ENCODE data around the gene LEPROT.
A peak's percentile ranks its signal among the peaks of the same experiment; 100 is the strongest.

The LEPROT gene

GRCh38 chr1:65478379-65479026 is 58.0 kb downstream of the LEPROT start:
- POLR2A ChIA-PET = no interaction called here
- H3K4me3 ChIP-seq (ENCODE audit: low read depth, low read length) = no peak overlapping the region
- CTCF ChIA-PET = interaction anchor here (1.4 to 2.6 kb wide), 2 partner anchors 19 to 209 kb away, joined by 7 to 13 read pairs; no protein-coding TSS in a partner anchor
- DNase-seq (ENCODE audit: low read depth, low spot score) = peak; percentile 51
- TF ChIP-seq CTCF (IDR thresholded peaks at IDR 0.05; ENCODE audit: insufficient read depth, low read length, missing control alignments) = no peak

- TF ChIP-seq CTCF (IDR thresholded peaks at IDR 0.05; ENCODE audit: insufficient read depth, low read length, missing control alignments) = no peak
- POLR2A ChIA-PET = interaction anchor here (0.7 kb wide), 1 partner anchor 202 kb away, joined by 4 read pairs; no protein-coding TSS in a partner anchor
- H3K4me3 ChIP-seq (ENCODE audit: low read depth, low read length) = no peak overlapping the region
- CTCF ChIA-PET = interaction anchor here (1.3 kb wide), 1 partner anchor 12 kb away, joined by 3 read pairs; no protein-coding TSS in a partner anchor
- no peak for DNase-seq (ENCODE audit: low read depth, low spot score)
These were observed 59.2 kb downstream of the LEPROT start for GRCh38 chr1:65479554-65480204.

- no peak for DNase-seq (ENCODE audit: low read depth, low spot score)
- no peak overlapping the region for H3K4me3 ChIP-seq (ENCODE audit: low read depth, low read length)
- ChIA-PET CTCF (interaction anchor here (1.3 kb wide), 1 partner anchor 11 kb away, joined by 3 read pairs; no protein-coding TSS in a partner anchor), POLR2A (interaction anchor here (0.7 kb wide), 1 partner anchor 203 kb away, joined by 4 read pairs; no protein-coding TSS in a partner anchor)
- TF ChIP-seq CTCF (IDR thresholded peaks at IDR 0.05; ENCODE audit: insufficient read depth, low read length, missing control alignments) = no peak
These were observed 60.4 kb downstream of the LEPROT start for GRCh38 chr1:65480684-65481405.

- CTCF ChIA-PET = no interaction called here
- no peak overlapping the region for H3K4me3 ChIP-seq (ENCODE audit: low read depth, low read length)
- no peak for TF ChIP-seq CTCF (IDR thresholded peaks at IDR 0.05; ENCODE audit: insufficient read depth, low read length, missing control alignments)
- DNase-seq (ENCODE audit: low read depth, low spot score) = no peak
- POLR2A ChIA-PET = no interaction called here
These were observed 63.7 kb downstream of the LEPROT start for GRCh38 chr1:65483993-65484754.
